H9 (cell line): ENCODE measurements around the gene MAGOH. TPM values are rescaled to one million over a fixed set of nuclear protein-coding genes. Genes with fewer than 3 reads are reported as not detected.

Experiments used
- DNase-seq: peaks from one replicate; pipeline ENCODE4 v3.0.0-alpha.2; 2017
- H2AFZ ChIP-seq: one replicate; pipeline ENCODE4 v1.6.1; 2013; ENCODE audit warnings: mild to moderate bottlenecking, low read length, control low read depth, moderate library complexity
- H2AK5ac ChIP-seq: 2 replicates; pipeline ENCODE4 v1.6.1; 2013; ENCODE audit warnings: low read length, control low read depth, mixed read lengths; ENCODE audit not compliant: insufficient read length
- H2BK120ac ChIP-seq: one replicate; pipeline ENCODE4 v1.6.1; 2013; ENCODE audit warnings: low read depth, mild to moderate bottlenecking, low read length, control low read depth, inconsistent platforms; ENCODE audit not compliant: poor library complexity, severe bottlenecking
- H2BK12ac ChIP-seq: 2 replicates; pipeline ENCODE4 v1.6.1; 2013; ENCODE audit warnings: low read length, control low read depth, mixed read lengths, low read depth; ENCODE audit not compliant: insufficient read length
- H2BK15ac ChIP-seq: 2 replicates; pipeline ENCODE4 v1.6.1; 2013; ENCODE audit warnings: low read depth, low read length, control low read depth
- H2BK20ac ChIP-seq: one replicate; pipeline ENCODE4 v1.6.1; 2013; ENCODE audit warnings: low read depth, mild to moderate bottlenecking, low read length, control low read depth, inconsistent platforms; ENCODE audit not compliant: poor library complexity, severe bottlenecking
- H2BK5ac ChIP-seq: 2 replicates; pipeline ENCODE4 v1.6.1; 2013; ENCODE audit warnings: low read length, control low read depth, mixed read lengths; ENCODE audit not compliant: insufficient read length
- H3K14ac ChIP-seq: 2 replicates; pipeline ENCODE4 v1.6.1; 2013; ENCODE audit warnings: low read length, control low read depth; ENCODE audit not compliant: insufficient read depth
- H3K18ac ChIP-seq: 2 replicates; pipeline ENCODE4 v1.6.1; 2013; ENCODE audit warnings: low read depth, mild to moderate bottlenecking, mixed read lengths, low read length, control low read depth; ENCODE audit not compliant: insufficient read length
- H3K23ac ChIP-seq: 2 replicates; pipeline ENCODE4 v1.6.1; 2013; ENCODE audit warnings: low read length, control low read depth, mixed read lengths, low read depth; ENCODE audit not compliant: insufficient read length
- H3K23me2 ChIP-seq: 2 replicates; pipeline ENCODE4 v1.6.1; 2013; ENCODE audit warnings: low read depth, mild to moderate bottlenecking, mixed read lengths, low read length, control low read depth; ENCODE audit not compliant: insufficient read length, poor library complexity, severe bottlenecking
- H3K27ac ChIP-seq: 2 replicates; pipeline ENCODE4 v1.5.1; 2013; ENCODE audit warnings: low read length, control low read depth, mixed read lengths, low read depth; ENCODE audit not compliant: insufficient read length
- H3K27me3 ChIP-seq: 2 replicates; pipeline ENCODE4 v1.6.1; 2013; ENCODE audit warnings: low read length, control low read depth, inconsistent platforms; ENCODE audit not compliant: insufficient read depth
- H3K4ac ChIP-seq: 2 replicates; pipeline ENCODE4 v1.6.1; 2013; ENCODE audit warnings: low read depth, mild to moderate bottlenecking, control low read depth, inconsistent platforms, low read length, moderate library complexity
- H3K4me1 ChIP-seq: 2 replicates; pipeline ENCODE4 v1.6.1; 2013; ENCODE audit warnings: low read length, control low read depth, inconsistent platforms; ENCODE audit not compliant: insufficient read depth
- H3K4me2 ChIP-seq: 2 replicates; pipeline ENCODE4 v1.6.1; 2013; ENCODE audit warnings: low read length, control low read depth, mixed read lengths; ENCODE audit not compliant: insufficient read length, insufficient read depth
- H3K56ac ChIP-seq: 2 replicates; pipeline ENCODE4 v1.6.1; 2013; ENCODE audit warnings: low read depth, mild to moderate bottlenecking, mixed read lengths, low read length, control low read depth; ENCODE audit not compliant: insufficient read length
- H3K79me1 ChIP-seq: 2 replicates; pipeline ENCODE4 v1.6.1; 2013; ENCODE audit warnings: low read depth, mild to moderate bottlenecking, moderate library complexity, low read length, control low read depth, inconsistent platforms; ENCODE audit not compliant: insufficient read depth, poor library complexity, severe bottlenecking
- H3K79me2 ChIP-seq: 2 replicates; pipeline ENCODE4 v1.6.1; 2013; ENCODE audit warnings: low read length, control low read depth, inconsistent platforms; ENCODE audit not compliant: insufficient read depth
- H3K9ac ChIP-seq: 2 replicates; pipeline ENCODE4 v1.6.1; 2013; ENCODE audit warnings: low read length, control low read depth, mixed read lengths; ENCODE audit not compliant: insufficient read length; ENCODE audit errors: extremely low read depth
- H3K9me3 ChIP-seq: one replicate; pipeline ENCODE4 v1.6.1; 2013; ENCODE audit warnings: low read depth, low read length, inconsistent platforms; ENCODE audit not compliant: control insufficient read depth
- H3T11ph ChIP-seq: one replicate; pipeline ENCODE4 v1.6.1; 2013; ENCODE audit warnings: mild to moderate bottlenecking, low read length, control low read depth, inconsistent platforms
- H4K20me1 ChIP-seq: one replicate; pipeline ENCODE4 v1.6.1; 2013; ENCODE audit not compliant: control insufficient read depth, insufficient read length, insufficient read depth
- H4K5ac ChIP-seq: 2 replicates; pipeline ENCODE4 v1.6.1; 2013; ENCODE audit warnings: low read depth, mild to moderate bottlenecking, mixed read lengths, low read length, control low read depth; ENCODE audit not compliant: insufficient read length
- H4K8ac ChIP-seq: replicated peaks from 2 replicates; pipeline ENCODE4 v1.6.1; 2013; ENCODE audit warnings: low read length, control low read depth, mixed read lengths, low read depth; ENCODE audit not compliant: insufficient read length
- H4K91ac ChIP-seq: 2 replicates; pipeline ENCODE4 v1.6.1; 2013; ENCODE audit warnings: low read depth, mild to moderate bottlenecking, moderate library complexity, mixed read lengths, low read length, control low read depth; ENCODE audit not compliant: insufficient read length
- H3K27ac Mint-ChIP-seq, 3 experiments: 2 replicates in 2 of 3; 3 replicates in 1 of 3; pipeline ENCODE4 v1.8.0; 2020 to 2021; ENCODE audit warnings: mixed read lengths in 3 of 3, mild to moderate bottlenecking in 1 of 3, moderate library complexity in 1 of 3
- H3K27me3 Mint-ChIP-seq: 2 replicates; pipeline ENCODE4 v1.8.0; 2021; ENCODE audit warnings: low read depth, mild to moderate bottlenecking, moderate library complexity, mixed read lengths
- H3K36me3 Mint-ChIP-seq, 3 experiments: 2 replicates in 2 of 3; 3 replicates in 1 of 3; pipeline ENCODE4 v1.8.0; 2020 to 2021; ENCODE audit warnings: low read depth in 3 of 3, mixed read lengths in 3 of 3; ENCODE audit not compliant: insufficient read depth in 1 of 3
- H3K4me1 Mint-ChIP-seq, 2 experiments: 2 replicates each; pipeline ENCODE4 v1.8.0; 2020; ENCODE audit warnings: mixed read lengths in 2 of 2
- H3K4me3 Mint-ChIP-seq, 2 experiments: 2 replicates in 1 of 2; 3 replicates in 1 of 2; pipeline ENCODE4 v1.8.0; 2020 to 2021; ENCODE audit warnings: mild to moderate bottlenecking in 2 of 2, mixed read lengths in 2 of 2, moderate library complexity in 1 of 2
- H3K9me3 Mint-ChIP-seq, 2 experiments: 2 replicates in 1 of 2; 3 replicates in 1 of 2; pipeline ENCODE4 v1.8.0; 2020; ENCODE audit warnings: mild to moderate bottlenecking in 2 of 2, mixed read lengths in 2 of 2, moderate library complexity in 1 of 2
- WGBS: extraction: QIAGEN DNeasy Blood & Tissue Kit; methylation state at CpG from one replicate; pipeline ENCODE4 v1.1.7; 2013; ENCODE audit warnings: missing lambda C conversion rate, low lambda C conversion rate, mixed read lengths; ENCODE audit not compliant: insufficient read length; ENCODE audit errors: extremely low coverage; 5-methylcytosine and 5-hydroxymethylcytosine counted together
- total RNA-seq: library from RNA; stranded (reverse); gene quantifications from 2 replicates; pipeline ENCODE4 v1.2.1, GENCODE V29; 2021
- TF ChIP-seq, protein P1 (sequence below): fragments of 200-600 bp; sonication (generic); conservative IDR thresholded peaks from 3 replicates; pipeline ENCODE4 v1.8.0; 2021; ENCODE audit warnings: antibody characterized with exemption, mild to moderate bottlenecking

The MAGOH gene
- total RNA-seq, 1 experiment from 2014 or later, result 81.2 TPM

DNA sequence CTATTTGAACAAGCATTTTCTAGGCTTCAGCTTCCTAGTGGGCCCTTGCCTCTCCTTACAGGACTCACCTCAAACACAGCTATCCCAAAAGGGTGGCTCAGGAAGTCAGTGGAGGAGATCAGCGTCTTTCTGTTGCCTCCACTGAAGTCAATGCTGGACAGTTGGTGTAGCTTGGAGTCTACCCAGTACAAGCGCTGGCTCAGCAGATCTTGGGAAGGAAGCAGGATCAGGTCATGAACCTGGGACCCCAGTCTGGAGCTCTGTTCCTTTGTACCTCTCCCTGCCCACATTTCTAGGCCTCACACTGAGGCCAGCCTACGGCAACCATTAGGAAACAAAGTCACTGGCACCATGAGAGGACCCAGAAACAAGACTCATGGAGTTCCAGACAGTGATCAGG lies 23.7 kb upstream of the MAGOH start:
- Histone ChIP-seq H2AK5ac (no peak overlapping the region), H3K4ac (no peak overlapping the region), H4K91ac (no peak overlapping the region), H3K23ac (no peak overlapping the region), H3K4me2 (no peak overlapping the region), H3K56ac (no peak overlapping the region), H3K27me3 (no peaks in the 10 kb centered on the region), H2BK12ac (no peak overlapping the region), H4K8ac (no peak overlapping the region), H3K4me1 (no peaks in the 10 kb centered on the region), H3K9ac (no peak overlapping the region), H3K14ac (no peak overlapping the region), H3K27ac (no peak overlapping the region), H3K79me1 (no peaks in the 10 kb centered on the region), H4K20me1 (no peaks in the 10 kb centered on the region), H3K18ac (no peak overlapping the region), H3K79me2 (no peaks in the 10 kb centered on the region), H2BK120ac (no peak overlapping the region), H2AFZ (no peak overlapping the region), H2BK20ac (no peak overlapping the region), H3K9me3 (no peaks in the 10 kb centered on the region), H2BK15ac (no peak overlapping the region), H2BK5ac (no peak overlapping the region), H3T11ph (no peak overlapping the region), H3K23me2 (no peaks in the 10 kb centered on the region), H4K5ac (no peak overlapping the region)
- H3K4me3 Mint-ChIP-seq, result no peak overlapping the region
- WGBS, result no CpG with 5 or more reads among the region's 3 CpGs
- H3K27ac Mint-ChIP-seq, result no peak overlapping the region
- H3K9me3 Mint-ChIP-seq, result no peaks in the 10 kb centered on the region
- DNase-seq, result no peak
- TF ChIP-seq, protein P1, sequence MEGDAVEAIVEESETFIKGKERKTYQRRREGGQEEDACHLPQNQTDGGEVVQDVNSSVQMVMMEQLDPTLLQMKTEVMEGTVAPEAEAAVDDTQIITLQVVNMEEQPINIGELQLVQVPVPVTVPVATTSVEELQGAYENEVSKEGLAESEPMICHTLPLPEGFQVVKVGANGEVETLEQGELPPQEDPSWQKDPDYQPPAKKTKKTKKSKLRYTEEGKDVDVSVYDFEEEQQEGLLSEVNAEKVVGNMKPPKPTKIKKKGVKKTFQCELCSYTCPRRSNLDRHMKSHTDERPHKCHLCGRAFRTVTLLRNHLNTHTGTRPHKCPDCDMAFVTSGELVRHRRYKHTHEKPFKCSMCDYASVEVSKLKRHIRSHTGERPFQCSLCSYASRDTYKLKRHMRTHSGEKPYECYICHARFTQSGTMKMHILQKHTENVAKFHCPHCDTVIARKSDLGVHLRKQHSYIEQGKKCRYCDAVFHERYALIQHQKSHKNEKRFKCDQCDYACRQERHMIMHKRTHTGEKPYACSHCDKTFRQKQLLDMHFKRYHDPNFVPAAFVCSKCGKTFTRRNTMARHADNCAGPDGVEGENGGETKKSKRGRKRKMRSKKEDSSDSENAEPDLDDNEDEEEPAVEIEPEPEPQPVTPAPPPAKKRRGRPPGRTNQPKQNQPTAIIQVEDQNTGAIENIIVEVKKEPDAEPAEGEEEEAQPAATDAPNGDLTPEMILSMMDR, result no peak
- peaks cover 59 to 98% (median 86%) of the 10 kb centered on the region in 3 experiments; a peak in 6 of 7 replicates for H3K36me3 Mint-ChIP-seq
- no peaks in the 10 kb centered on the region for H3K27me3 Mint-ChIP-seq
- H3K4me1 Mint-ChIP-seq, result no peaks in the 10 kb centered on the region
